Measurements from ENCODE around the gene DUSP22.

Gene DUSP22

GRCh38 chr6:311679-312220 lies 19.5 kb downstream of the DUSP22 start:
- DNase-seq, result no peak

- no peak for DNase-seq
Measured at GRCh38 chr6:313087-313486, 20.8 kb downstream of the DUSP22 start.

GRCh38 chr6:313917-314316 lies 21.6 kb downstream of the DUSP22 start:
- DNase-seq, result no peak

- DNase-seq, result no peak
Measured at GRCh38 chr6:314377-314776, 22.1 kb downstream of the DUSP22 start.

GRCh38 chr6:315226-315625 lies 22.9 kb downstream of the DUSP22 start:
- no peak for DNase-seq

- DNase-seq, result no peak
Measured at GRCh38 chr6:315921-316752, 23.9 kb downstream of the DUSP22 start.

- no peak for DNase-seq
Measured at GRCh38 chr6:316753-317038, 24.4 kb downstream of the DUSP22 start.

- no peak for DNase-seq
Measured at GRCh38 chr6:317060-317447, 24.8 kb downstream of the DUSP22 start.

GRCh38 chr6:317448-318144 lies 25.3 kb downstream of the DUSP22 start:
- no peak for DNase-seq

GRCh38 chr6:318243-318890 lies 26.1 kb downstream of the DUSP22 start:
- no peak for DNase-seq

- DNase-seq, result no peak
Measured at GRCh38 chr6:319177-320131, 27.2 kb downstream of the DUSP22 start.

- no peak for DNase-seq
Measured at GRCh38 chr6:320351-321157, 28.3 kb downstream of the DUSP22 start.

- DNase-seq, result no peak
Measured at GRCh38 chr6:321158-321438, 28.8 kb downstream of the DUSP22 start.

GRCh38 chr6:321536-322258 lies 29.4 kb downstream of the DUSP22 start:
- DNase-seq, result no peak

GRCh38 chr6:322259-322930 lies 30.1 kb downstream of the DUSP22 start:
- DNase-seq, result no peak

- no peak for DNase-seq
Measured at GRCh38 chr6:322940-323729, 30.8 kb downstream of the DUSP22 start.

GRCh38 chr6:323730-324088 lies 31.4 kb downstream of the DUSP22 start:
- DNase-seq, result no peak

- no peak for DNase-seq
Measured at GRCh38 chr6:324116-324728, 31.9 kb downstream of the DUSP22 start.

GRCh38 chr6:324729-325125 lies 32.4 kb downstream of the DUSP22 start:
- no peak for DNase-seq

Measured in fibroblast of skin of scalp (primary cell).